GM13977 (cell line): ENCODE measurements around the gene FBN2.

ENCODE experiments used
- DNase-seq: peaks from one replicate; pipeline ENCODE4 v3.0.0; 2012; ENCODE audit warnings: low spot score
- in situ Hi-C: fragments of 300-500 bp; cut with MboI; formaldehyde crosslinking; loops from one replicate; pipeline ENCODE4 v1.12.0; 2022; ENCODE audit warnings: low sequenced_read_pairs, low pct_unique_long_range_greater_than_20kb, mixed read lengths, inconsistent platforms; ENCODE audit not compliant: unreplicated experiment
- TF ChIP-seq, protein P1 (sequence below): IDR thresholded peaks from 2 replicates; pipeline ENCODE4 v1.5.1; 2012; ENCODE audit warnings: mild to moderate bottlenecking, control low read depth; ENCODE audit not compliant: insufficient read depth; ENCODE audit errors: extremely low read depth, missing control alignments

The FBN2 gene

DNA sequence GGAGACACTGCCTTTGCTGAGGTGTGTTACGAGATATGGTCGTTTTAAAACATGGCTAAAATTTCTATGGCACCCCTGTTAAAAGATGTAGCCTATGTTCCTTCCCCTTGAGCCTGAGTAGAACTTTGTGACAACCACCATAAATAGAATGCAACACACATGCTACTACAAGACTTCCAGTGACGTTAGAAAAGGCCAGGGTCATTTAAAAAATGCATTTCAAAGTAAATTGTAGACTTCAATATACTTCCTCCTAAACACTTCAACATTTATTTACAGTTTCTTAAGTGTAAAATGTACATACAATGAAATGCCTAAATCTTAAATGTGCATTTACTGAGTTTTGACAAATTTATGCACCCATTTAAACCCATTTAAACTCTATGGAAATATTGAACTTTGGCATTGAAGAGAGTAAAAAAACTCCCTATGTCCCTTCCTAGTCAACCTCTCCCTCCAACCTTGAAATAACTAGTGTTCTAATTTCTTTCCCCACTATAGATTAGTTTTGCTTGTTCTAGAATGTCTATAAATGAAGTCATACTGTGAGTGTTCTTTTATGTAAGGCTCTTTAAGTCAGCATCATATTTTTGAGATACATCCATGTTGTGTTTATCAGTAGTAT is 294.0 kb downstream of the FBN2 start:
- no peak for DNase-seq
- in situ Hi-C loops, result no loop called here
- TF ChIP-seq, protein P1, sequence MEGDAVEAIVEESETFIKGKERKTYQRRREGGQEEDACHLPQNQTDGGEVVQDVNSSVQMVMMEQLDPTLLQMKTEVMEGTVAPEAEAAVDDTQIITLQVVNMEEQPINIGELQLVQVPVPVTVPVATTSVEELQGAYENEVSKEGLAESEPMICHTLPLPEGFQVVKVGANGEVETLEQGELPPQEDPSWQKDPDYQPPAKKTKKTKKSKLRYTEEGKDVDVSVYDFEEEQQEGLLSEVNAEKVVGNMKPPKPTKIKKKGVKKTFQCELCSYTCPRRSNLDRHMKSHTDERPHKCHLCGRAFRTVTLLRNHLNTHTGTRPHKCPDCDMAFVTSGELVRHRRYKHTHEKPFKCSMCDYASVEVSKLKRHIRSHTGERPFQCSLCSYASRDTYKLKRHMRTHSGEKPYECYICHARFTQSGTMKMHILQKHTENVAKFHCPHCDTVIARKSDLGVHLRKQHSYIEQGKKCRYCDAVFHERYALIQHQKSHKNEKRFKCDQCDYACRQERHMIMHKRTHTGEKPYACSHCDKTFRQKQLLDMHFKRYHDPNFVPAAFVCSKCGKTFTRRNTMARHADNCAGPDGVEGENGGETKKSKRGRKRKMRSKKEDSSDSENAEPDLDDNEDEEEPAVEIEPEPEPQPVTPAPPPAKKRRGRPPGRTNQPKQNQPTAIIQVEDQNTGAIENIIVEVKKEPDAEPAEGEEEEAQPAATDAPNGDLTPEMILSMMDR, result no peak

DNA sequence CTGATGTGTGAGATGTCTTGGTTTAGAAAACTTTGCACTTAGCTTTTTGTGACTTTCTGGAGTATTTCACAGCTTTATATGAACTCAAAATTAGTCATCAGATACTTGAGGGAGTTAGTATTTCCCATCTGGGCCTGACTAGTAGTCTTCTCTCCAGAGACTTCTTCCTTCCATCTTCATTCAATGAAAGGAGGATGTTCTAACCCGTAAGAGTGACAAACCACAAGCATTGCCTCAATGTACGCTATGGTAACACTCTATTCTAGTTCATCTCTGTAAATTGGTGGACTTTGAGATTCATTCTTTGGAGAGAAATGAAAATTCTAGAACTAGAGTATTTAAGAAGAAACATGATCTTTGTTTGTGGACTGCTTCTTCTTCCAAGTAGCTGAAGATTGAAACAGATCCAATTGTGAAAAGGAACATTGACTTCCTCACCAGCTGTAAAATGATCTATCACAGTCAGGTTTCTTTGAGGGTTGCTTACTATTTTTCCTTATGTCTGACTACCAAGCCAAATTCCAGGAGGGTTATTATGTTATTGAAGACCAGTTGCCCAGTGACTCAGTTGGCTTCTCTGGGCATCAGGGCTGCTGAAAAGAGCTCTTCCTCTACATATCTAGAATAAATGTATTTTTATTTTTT is 296.9 kb downstream of the FBN2 start:
- in situ Hi-C loops, result no loop called here
- TF ChIP-seq, protein P1, result no peak
- no peak for DNase-seq

DNA sequence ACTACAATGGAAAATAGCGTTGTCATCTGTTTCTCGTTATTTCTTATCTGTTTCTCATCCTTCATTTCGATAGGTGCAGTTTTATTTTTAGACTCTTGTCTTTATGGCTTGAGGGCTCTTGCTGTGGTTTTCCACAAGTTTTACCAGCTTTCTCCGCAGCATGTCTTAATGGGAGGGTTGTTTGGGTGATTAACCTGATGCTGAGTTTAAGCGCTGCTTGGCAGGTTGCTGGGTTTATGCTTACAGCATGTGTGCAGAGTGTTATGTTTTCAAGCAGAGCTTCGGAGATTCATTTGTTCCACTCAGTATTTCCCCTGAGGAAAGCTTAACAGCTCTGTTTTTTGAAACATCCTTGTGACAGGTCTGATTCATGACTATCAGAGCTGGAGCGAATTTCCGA is 300.5 kb downstream of the FBN2 start:
- no peak for DNase-seq
- TF ChIP-seq, protein P1, result no peak
- in situ Hi-C loops, result no loop called here

DNA sequence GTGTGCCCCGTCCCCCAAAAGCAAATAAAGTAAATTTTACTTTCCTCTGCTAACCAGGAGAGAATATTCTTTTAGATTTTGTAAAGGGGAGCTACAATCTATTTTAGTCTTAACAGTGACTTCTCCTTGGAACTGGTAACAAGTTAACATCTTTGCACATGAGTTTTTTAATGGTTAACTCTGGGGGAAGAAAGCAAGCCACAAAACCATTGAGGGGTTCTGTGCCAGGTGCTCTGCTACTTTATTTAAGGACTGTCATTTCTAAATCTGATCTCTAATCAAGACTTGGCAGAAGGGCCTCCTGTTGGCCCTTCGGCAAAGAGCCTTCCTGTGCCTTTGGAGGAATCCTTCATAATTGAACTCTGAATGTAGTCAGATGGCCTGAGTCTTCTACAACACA is 301.0 kb downstream of the FBN2 start:
- DNase-seq, result no peak
- in situ Hi-C loops, result no loop called here
- TF ChIP-seq, protein P1, result no peak

DNA sequence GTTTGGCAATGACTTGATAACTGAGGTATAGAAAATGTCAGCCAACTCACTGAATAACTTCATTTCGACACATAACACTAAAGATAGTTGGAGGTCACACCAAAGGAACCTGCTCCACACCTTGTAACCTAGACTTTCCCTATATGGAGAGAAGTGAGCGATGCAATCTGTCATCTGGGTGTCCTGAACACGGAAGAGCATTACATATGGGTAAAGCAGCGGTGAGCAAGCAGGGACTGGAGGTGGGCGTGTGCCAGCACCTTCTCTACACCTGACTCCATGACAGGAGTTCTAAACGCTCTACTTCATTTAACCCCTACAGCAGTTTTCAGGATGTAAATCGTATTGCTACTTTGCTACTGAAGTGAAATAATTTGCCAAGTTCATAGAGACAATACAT is 301.7 kb downstream of the FBN2 start:
- in situ Hi-C loops, result no loop called here

DNA sequence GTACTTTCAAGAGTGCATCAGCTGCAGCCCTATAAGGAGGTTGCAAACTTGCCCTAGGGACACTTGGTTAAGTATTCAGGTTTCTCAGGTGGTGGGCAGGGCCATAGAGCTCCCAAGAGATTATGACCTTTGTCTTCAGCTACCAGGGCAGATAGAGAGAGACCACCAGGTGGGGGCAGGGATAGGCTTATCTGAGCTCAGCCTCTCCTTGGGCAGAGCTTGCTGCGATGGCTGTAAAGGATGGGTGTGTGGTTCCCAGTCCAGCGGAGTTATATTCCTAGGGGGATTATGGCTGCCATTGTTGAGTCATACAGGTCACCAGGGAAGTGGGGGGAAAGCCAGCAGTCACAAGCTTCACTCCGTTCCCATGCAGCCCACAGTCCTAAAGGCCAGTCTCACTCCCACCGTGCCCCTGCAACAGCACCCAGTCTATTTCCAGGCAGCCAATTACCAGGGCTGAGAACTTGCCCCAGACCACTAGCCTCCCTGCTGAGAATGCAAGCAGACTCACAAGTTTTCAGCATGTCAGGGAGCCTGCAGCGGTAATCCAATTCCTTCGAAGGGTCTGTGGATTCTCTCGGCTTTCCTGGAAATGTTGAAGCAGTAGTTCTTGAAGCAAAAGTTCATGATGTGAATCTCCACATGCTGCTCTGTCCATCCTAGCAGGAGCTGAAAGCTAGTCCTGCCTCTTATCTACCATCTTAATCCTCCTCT is 303.0 kb downstream of the FBN2 start:
- in situ Hi-C loops, result no loop called here
- TF ChIP-seq, protein P1, result no peak

More for the DNA sequence above, 301.7 kb downstream of the FBN2 start:
- DNase-seq, result no peak
- TF ChIP-seq, protein P1, result no peak

More for the DNA sequence above, 303.0 kb downstream of the FBN2 start:
- no peak for DNase-seq
